ENCODE measurements around the gene SPAG6. TPM values are rescaled to one million over a fixed set of nuclear protein-coding genes. Genes with fewer than 3 reads are reported as not detected.

Gene SPAG6
- total and polyA plus RNA-seq, 9 of the 15 experiments (the other 6 are each of a cell fraction or from before 2014, with no cell fraction given) = 3.5 to 23.1 (median 11.8) TPM

- TF ChIP-seq SAFB (IDR thresholded peaks at IDR 0.05; ENCODE audit: borderline replicate concordance, low read depth, low read length) (no peak), RB1 (IDR thresholded peaks at IDR 0.05; ENCODE audit: low read depth) (no peak; the same call in 1 of the 2 replicates), CEBPG (CRISPR knock-in tag; IDR thresholded peaks at IDR 0.05) (no peak), CEBPG (tag; conservative IDR thresholded peaks at IDR 0.05 in 1 of 2, IDR thresholded peaks at IDR 0.05 in 1 of 2) (no peak), NR4A1 (CRISPR knock-in tag; IDR thresholded peaks at IDR 0.05) (peak; percentile 30; the same call in 1 of the 2 replicates), NR4A1 (tag; IDR thresholded peaks at IDR 0.05) (no peak), NCOA4 (IDR thresholded peaks at IDR 0.05; ENCODE audit: partially characterized antibody) (no peak), PYGO2 (tag; IDR thresholded peaks at IDR 0.05) (no peak), NFE2L1 (tag; IDR thresholded peaks at IDR 0.05; ENCODE audit: borderline replicate concordance, low read depth) (no peak), ZNF830 (CRISPR knock-in tag; IDR thresholded peaks at IDR 0.05) (no peak), ZSCAN29 (IDR thresholded peaks at IDR 0.05) (peak; percentile 40; the same call in 1 of the 2 replicates), CC2D1A (IDR thresholded peaks at IDR 0.05) (peak; percentile 69; the same call in 1 of the 2 replicates), ZNF232 (CRISPR knock-in tag; IDR thresholded peaks at IDR 0.05) (0 out of 2 replicates have a peak, but pooled peaks have one; percentile 16), ZNF318 (IDR thresholded peaks at IDR 0.05; ENCODE audit: borderline replicate concordance in 1 of 2, low read depth in 1 of 2) (peak in 1 of 2 experiments; percentile 50; a peak in 1 of 4 replicates), HEY1 (CRISPR knock-in tag; IDR thresholded peaks at IDR 0.05; ENCODE audit: borderline replicate concordance) (no peak), HCFC1 (IDR thresholded peaks at IDR 0.05; ENCODE audit: low read depth, low read length) (peak; percentile 24), EZH2 (IDR thresholded peaks at IDR 0.05; ENCODE audit: borderline replicate concordance, low read depth, low read length) (no peak), CREM (IDR thresholded peaks at IDR 0.05; ENCODE audit: low read depth) (peak; percentile 84), FOXA1 (IDR thresholded peaks at IDR 0.05; ENCODE audit: borderline replicate concordance) (no peak), COPS2 (conservative IDR thresholded peaks at IDR 0.05) (no peak), ZNF764 (CRISPR knock-in tag; IDR thresholded peaks at IDR 0.05; ENCODE audit: low read depth) (no peak), CSDE1 (IDR thresholded peaks at IDR 0.05) (no peak), HMG20B (CRISPR knock-in tag; IDR thresholded peaks at IDR 0.05) (no peak)
These were observed 28.8 kb upstream of the SPAG6 start, which contains the start of gene COMMD3 (continued) for GRCh38 chr10:22316286-22317075.
